Measurements from ENCODE around the gene GADL1. TPM values are rescaled to one million over a fixed set of nuclear protein-coding genes. Genes with fewer than 3 reads are reported as not detected.
A peak's percentile ranks its signal among the peaks of the same experiment; 100 is the strongest.

GADL1 gene
- total RNA-seq, 1 donor from 2014 or later, result 7.7 TPM

- DNase-seq (ENCODE audit: low spot score), result no peak
These were observed 19.0 kb downstream of the GADL1 start for GRCh38 chr3:30875505-30875904.

DNA sequence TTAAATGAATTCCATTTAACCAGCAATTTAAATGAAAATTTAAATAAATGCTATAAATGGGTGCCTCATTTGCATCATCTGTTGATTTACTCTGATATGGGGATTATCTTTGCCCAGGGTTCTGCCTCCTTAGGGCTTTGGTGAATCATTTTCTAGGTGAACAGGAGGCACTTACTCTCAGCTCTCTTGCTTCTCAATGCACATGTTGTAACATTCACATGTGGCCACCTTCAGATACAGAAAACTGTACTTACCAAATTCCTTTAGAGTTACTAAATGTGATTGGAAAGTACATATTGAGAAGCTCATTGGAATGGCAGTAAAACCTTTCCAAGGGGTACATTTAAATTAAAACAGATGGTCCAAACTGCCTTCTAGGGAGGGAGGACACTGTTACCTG lies 20.8 kb downstream of the GADL1 start:
- DNase-seq (ENCODE audit: low spot score), result no peak

DNA sequence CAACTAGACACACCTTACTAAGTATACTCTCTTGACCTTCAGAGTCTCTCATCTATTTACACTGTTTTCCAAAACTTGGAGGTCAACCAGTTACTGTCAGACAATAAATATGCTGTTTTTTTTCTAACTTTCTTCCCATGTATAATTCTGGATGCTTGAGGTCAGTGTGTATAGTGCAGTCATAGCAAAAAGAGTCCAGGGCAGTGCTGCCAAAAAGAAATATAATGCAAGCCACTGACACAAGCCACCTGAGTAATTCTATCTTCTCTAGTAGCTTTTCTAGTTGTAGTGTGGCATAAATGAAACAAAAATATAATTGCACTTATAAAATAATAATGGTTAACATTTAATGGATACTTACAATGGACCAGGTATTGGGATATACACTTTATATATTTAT lies 21.6 kb downstream of the GADL1 start:
- DNase-seq (ENCODE audit: low spot score), result no peak

GRCh38 chr3:30871720-30872119 lies 22.7 kb downstream of the GADL1 start:
- DNase-seq (ENCODE audit: low spot score), result peak; percentile 69

GRCh38 chr3:30864836-30865235 lies 29.6 kb downstream of the GADL1 start:
- DNase-seq (ENCODE audit: low spot score), result no peak

DNA sequence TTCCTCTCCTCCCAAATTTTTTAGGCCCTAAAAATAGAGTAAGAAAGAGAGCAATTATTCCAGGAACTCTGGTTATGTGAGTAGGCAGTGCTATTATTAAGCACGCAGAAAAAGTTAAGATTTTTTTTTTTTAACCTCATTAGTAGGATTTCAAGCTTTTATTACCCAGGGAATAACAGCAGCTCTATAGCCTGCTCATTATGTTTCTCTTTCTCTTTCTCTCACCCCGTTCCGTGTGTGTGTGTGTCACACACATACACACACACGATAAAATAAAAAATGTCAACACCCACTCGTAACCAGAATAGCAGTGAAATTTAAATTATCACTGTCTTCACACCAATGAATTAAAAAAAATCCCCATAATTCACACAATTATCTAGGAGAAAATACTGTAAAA lies 30.3 kb downstream of the GADL1 start:
- DNase-seq (ENCODE audit: low spot score), result no peak

- no peak for DNase-seq (ENCODE audit: low spot score)
These were observed 32.5 kb downstream of the GADL1 start for GRCh38 chr3:30862004-30862403.

DNA sequence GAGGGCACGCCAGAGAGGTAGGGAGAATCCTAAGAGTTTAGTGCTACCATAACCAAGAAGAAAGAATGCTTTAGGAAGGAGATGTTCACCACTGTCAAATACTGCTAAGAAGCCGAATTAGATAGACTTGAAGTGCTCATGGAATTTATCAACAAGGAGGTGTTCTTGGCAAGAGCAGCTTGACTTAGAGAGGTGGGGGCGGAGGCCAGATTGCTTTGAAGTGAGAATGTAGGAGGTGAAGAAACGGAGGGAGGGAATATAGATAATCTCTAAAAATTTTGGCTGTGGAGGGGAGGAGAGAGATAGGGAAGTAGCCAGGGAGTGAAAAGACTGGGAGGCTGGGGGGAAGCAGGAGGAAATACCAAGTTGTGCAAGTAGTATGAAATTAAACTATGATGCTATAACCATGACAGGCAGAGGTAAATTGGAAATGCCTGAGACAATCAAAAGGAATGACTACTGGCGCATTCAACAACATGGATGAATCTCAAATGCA lies 35.5 kb downstream of the GADL1 start:
- no peak for DNase-seq (ENCODE audit: low spot score)

DNA sequence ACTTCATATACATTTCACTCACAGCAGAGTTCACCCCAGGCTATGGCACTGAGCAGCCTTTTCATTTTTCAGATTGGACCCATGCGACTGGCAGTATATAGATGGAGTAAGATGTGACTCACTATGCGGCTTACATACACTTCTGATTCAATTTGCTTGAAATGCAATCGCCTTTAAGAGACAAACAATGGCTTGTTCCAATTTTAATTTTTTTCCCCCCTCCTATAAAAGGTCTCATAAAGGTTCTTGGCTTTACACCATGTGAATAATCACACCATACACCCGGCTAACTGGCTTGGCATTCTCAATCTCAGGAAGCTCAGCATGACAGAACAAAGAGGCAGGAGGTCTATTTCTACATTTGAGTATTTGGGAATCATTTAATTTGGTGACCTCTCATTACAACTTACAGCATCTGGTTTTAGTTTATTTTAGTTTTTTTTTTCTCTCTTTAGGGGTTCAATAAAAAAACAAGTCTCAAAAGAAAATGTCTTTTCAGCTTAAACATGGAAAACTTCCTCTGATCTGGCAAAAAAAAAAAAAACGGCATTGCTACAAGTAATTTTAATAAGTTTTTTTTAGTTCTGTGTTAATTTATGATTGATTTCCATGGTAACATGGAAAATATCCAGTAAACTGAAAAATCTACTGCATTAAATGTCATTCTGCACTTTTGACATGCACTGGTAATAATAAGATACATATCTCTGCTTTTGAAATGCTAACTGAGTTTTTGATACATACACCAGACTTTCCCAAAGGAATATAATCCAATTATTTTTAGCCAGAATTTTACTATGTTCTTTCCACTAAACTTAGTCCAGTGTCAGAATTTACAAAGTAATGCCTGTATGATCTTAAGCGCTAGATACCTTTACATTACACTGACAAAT lies 38.8 kb downstream of the GADL1 start:
- DNase-seq (ENCODE audit: low spot score), result no peak

DNA sequence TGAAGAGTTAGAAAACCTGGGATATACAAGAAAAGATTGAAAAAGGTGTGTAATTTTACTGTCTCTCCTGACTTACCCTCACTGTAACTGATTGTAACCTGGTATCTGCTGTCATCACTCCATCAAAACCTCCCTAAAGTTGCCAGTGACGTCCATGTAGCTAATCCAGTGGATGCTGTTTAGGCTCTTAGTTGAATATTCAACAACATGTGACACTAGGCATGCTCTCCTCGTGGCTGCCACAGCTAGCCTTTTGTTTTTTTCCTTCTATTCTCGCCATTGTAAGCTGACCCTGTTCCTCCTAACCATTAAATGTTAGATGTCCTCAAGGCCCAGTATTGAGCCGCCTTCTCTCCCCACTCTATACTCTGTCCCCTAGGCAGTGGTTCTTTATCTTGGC lies 41.6 kb downstream of the GADL1 start:
- DNase-seq (ENCODE audit: low spot score), result no peak

DNA sequence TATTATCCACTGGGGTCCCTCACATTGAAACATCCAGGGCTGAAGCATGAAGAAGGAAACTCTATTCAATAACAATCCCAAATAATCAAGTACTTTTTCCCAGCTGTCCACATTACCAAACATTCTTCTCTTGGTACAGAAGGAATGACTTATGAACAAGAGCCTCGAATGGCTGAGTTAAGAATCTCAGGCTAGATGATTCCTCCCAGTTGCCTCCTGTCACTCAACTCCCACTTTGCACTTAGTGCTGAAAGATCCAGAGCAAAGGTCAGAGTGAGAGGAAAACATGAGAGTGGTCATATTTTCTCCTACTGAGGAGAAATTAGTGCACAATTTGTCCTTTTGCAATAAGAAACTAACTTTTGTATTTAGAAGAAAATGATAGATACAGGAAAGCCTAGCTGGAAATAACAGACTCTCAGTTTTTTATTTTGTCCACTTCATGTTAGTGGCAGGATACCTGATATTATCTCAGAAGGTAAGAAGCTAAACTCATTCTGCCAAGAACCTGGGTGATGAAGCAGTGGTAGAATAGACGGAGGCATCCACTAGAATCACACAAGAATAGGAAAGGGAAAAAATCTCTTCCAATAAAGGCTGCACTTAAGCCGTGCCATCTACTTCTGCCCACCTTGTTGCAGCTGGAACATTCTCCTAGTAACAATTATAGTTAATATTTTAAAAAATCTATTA lies 46.2 kb downstream of the GADL1 start:
- DNase-seq (ENCODE audit: low spot score), result no peak

GRCh38 chr3:30847592-30847991 lies 46.9 kb downstream of the GADL1 start:
- DNase-seq (ENCODE audit: low spot score), result no peak

- DNase-seq (ENCODE audit: low spot score), result no peak
These were observed 48.9 kb downstream of the GADL1 start for GRCh38 chr3:30845606-30846005.

DNA sequence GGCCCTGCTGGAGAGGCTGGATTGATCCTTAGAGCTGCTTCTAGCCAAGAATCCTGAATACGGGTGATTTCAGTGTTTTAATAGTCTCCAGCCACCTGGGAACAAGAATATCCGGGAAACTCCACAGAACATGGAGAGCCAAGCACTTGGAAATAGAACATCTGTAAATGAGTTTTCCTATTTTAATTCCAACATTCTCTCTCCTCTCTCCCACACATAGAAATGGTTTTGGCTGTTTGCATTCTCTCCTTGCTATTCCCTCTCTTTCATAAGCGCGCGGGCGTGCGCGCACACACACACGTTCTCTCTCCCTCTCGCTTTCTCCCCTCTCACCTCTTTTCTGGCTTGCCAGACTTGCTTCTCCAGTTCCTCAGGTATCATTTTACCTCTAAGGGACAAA lies 50.6 kb downstream of the GADL1 start:
- no peak for DNase-seq (ENCODE audit: low spot score)

DNA sequence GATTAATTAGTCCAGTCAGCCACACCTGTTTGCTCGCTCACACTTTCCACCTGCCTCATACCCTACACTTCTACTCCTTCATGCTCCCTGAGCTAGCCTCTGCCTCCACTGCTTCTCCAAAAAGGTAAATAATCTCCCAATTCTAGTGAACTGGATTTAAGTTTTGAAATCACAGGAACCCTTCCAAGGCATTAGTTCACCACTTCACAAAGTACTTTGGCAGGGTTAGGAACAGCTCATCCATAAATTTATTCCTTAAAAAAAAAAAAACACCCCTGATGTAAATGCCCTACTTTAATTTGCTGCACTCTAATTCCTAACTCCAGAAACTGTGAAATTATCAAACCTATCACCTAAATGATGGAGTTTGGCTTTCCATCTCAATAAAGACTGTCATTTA lies 58.3 kb downstream of the GADL1 start:
- no peak for DNase-seq (ENCODE audit: low spot score)

- no peak for DNase-seq (ENCODE audit: low spot score)
These were observed 58.8 kb downstream of the GADL1 start for GRCh38 chr3:30835667-30836066.

- peak; percentile 62 for DNase-seq (ENCODE audit: low spot score)
These were observed 61.4 kb downstream of the GADL1 start for GRCh38 chr3:30832961-30833575.

DNA sequence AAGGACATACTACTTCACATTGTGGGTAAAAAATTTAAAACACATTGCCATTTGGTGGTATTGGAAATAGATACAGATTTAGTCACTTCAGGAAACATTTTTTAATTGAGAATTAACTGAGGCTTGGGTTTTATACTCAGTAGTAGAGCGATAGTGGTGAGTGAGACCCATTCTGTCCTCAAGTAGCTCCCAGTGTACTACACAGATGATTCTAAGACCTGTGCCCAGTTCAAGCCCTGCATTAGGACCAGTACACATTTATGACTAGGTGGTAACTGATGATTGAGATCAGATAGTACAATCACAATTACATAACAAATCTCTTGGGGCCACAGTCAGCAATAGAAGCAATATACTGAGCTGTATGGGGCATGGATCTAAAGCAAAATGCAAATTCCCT lies 67.4 kb downstream of the GADL1 start:
- no peak for DNase-seq (ENCODE audit: low spot score)

DNA sequence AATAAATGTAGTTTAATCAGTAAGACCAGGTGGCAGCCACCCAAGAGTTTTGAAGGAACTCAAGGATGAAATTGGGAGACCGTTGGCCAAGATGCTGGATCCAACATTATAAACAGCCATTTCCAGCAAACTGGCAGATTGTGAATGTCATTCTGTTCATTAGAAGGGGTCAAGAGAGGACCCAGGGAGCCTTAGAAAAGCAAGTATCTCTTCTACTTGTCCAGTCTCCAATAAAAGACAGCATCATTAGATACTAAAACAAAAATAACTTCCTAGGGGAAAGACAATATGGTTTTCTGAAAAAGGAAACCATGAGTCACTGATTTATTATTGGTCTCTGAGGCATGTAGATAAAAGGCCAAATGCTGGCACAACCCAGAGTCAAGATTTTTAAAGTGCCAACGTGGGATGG lies 67.9 kb downstream of the GADL1 start:
- DNase-seq (ENCODE audit: low spot score), result no peak

GRCh38 chr3:30819067-30819798 lies 75.2 kb downstream of the GADL1 start:
- no peak for DNase-seq (ENCODE audit: low spot score)

DNA sequence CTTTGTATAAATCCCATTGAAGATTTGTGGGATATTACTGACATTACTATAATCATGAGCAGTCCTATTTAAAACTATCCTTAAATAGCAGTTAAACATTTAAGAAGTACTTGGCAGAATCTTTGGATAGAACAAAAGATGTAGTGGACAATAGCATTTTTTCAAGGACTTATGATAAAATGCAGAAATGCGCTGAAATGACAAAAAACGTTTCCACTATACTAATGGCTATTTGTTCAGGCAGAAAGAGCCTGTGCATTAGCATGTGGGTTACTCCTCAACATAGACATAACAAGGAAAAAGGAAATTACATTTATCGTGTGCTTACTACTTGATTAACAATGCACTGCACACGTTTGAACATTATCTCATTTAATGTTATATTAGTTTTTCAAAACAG lies 80.7 kb downstream of the GADL1 start:
- peak; percentile 51 for DNase-seq (ENCODE audit: low spot score)

Measured in umbilical cord (tissue), 2 donors.